ENCODE results near the gene MYL9. TPM values are rescaled to one million over a fixed set of nuclear protein-coding genes. Genes with fewer than 3 reads are reported as not detected.

The MYL9 gene
- polyA plus RNA-seq (2013, experiment 1 of 4) = 256 TPM
- polyA plus RNA-seq (2013, experiment 2 of 4) = 238 TPM
- 170 TPM for polyA plus RNA-seq (2013, experiment 3 of 4)
- polyA plus RNA-seq (2013, experiment 4 of 4) = 208 TPM

DNA sequence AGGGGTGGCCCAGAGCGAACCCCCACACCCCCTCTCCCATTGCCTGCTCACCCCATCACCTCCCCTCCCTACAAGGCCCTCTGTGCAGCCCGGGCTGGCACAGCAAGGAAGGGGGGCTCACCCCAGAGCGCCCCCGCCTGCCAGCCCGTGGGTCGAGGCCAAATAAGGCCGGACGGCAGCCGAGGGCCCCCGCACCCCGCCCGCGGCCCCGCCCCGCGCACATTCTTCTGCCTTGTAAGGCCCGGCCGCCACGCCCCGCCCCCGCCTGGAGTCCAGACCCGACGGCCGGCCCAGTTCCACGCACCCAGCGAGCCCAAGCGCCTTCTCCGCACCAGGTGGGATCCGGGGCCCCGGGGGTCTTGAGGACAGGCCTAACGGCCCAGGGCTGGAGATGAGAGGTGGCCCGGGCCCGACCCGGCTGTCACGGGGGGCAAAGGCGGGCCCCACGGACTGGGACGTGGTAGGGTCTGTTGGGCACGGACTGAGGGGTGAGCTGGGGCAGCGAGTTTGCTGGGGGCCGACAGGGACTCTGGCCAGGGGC is at the start of gene MYL9:
Gene MYL9 (plus strand): TSS at position 293 of the 541 bp plus-strand sequence. CDS start 3,366 bp downstream, outside the sequence.
- H3K4me3 ChIP-seq (ENCODE audit: insufficient read depth, low read depth, low read length) = peak within 1 kb of the TSS; percentile 76
- no peaks in the 10 kb centered on the region for H3K36me3 ChIP-seq (ENCODE audit: control insufficient read depth, insufficient read depth, low read length)
- H3K27ac ChIP-seq (ENCODE audit: insufficient read depth, low read depth, low read length, poor library complexity, severe bottlenecking) = peak within 1 kb of the TSS; percentile 8
- WGBS, 2 experiments = 2 to 3% methylated on average over 41 of the region's 41 CpGs
- H3K27me3 ChIP-seq (ENCODE audit: control insufficient read depth, insufficient read depth, low read length, poor library complexity, severe bottlenecking) = peaks cover 5% of the 10 kb centered on the region
- H3K4me1 ChIP-seq (ENCODE audit: control insufficient read depth, insufficient read depth, low read length) = peaks cover 28% of the 10 kb centered on the region
- no peaks in the 10 kb centered on the region for H3K9me3 ChIP-seq (ENCODE audit: control insufficient read depth, low read length)

GRCh38 chr20:36491901-36492617 is 49.3 kb upstream of the MYL9 start:
- H3K27me3 ChIP-seq (ENCODE audit: control insufficient read depth, insufficient read depth, low read length, poor library complexity, severe bottlenecking) = no peaks in the 10 kb centered on the region
- no peak overlapping the region for H3K27ac ChIP-seq (ENCODE audit: insufficient read depth, low read depth, low read length, poor library complexity, severe bottlenecking)
- 85 to 86% methylated on average over 8 of the region's 8 CpGs for whole genome bisulfite sequencing, 2 experiments
- no peaks in the 10 kb centered on the region for H3K9me3 ChIP-seq (ENCODE audit: control insufficient read depth, low read length)
- peaks cover 23% of the 10 kb centered on the region for H3K4me1 ChIP-seq (ENCODE audit: control insufficient read depth, insufficient read depth, low read length)
- H3K4me3 ChIP-seq (ENCODE audit: insufficient read depth, low read depth, low read length) = no peak overlapping the region
- peaks cover 4% of the 10 kb centered on the region for H3K36me3 ChIP-seq (ENCODE audit: control insufficient read depth, insufficient read depth, low read length)

DNA sequence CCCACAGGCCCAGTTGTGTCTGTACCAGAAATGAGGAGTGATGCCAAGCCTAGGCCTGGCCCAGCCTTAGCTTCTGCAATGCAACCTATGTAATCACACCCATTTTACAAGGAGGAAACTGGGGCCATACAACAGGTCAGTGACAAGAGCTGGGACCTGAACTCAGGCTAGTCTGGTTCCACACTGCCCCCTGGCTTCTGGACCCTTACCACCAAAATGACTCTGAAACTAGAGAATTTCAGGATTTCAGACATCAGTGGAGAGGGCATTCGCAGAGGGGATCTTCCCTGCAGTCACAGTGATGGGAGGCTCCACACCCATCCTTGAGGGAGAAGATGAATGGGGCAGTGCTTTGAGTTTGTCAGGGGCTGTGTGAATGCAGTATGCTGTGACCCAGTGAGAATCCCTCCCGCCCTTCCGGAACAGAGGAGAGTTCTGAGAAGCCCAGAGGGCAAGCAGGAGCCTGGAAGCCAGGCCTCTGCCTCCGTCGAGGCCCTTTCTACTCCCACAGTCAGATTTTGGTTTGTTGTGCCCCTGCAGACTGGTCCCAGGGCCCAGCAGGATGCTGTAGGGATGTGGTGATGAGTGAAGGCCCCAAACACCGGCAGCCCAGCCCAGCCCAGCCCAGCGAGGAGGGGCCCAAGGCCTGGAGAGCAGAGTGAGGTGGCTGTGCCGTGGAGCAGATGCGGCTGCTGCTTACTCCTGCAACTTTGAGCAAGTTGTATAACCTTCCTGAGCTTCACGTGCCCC is 48.1 kb upstream of the MYL9 start:
- H3K36me3 ChIP-seq (ENCODE audit: control insufficient read depth, insufficient read depth, low read length) = peaks cover 13% of the 10 kb centered on the region
- H3K9me3 ChIP-seq (ENCODE audit: control insufficient read depth, low read length) = no peaks in the 10 kb centered on the region
- H3K27me3 ChIP-seq (ENCODE audit: control insufficient read depth, insufficient read depth, low read length, poor library complexity, severe bottlenecking) = no peaks in the 10 kb centered on the region
- no peak overlapping the region for H3K27ac ChIP-seq (ENCODE audit: insufficient read depth, low read depth, low read length, poor library complexity, severe bottlenecking)
- peaks cover 32% of the 10 kb centered on the region for H3K4me1 ChIP-seq (ENCODE audit: control insufficient read depth, insufficient read depth, low read length)
- H3K4me3 ChIP-seq (ENCODE audit: insufficient read depth, low read depth, low read length) = no peak overlapping the region
- 88 to 91% methylated on average over 10 of the region's 10 CpGs for WGBS, 2 experiments

- H3K36me3 ChIP-seq (ENCODE audit: control insufficient read depth, insufficient read depth, low read length) = peaks cover 14% of the 10 kb centered on the region
- no peak overlapping the region for H3K27ac ChIP-seq (ENCODE audit: insufficient read depth, low read depth, low read length, poor library complexity, severe bottlenecking)
- 90 to 94% methylated on average over 7 of the region's 7 CpGs for WGBS, 2 experiments
- H3K4me3 ChIP-seq (ENCODE audit: insufficient read depth, low read depth, low read length) = no peak overlapping the region
- no peaks in the 10 kb centered on the region for H3K27me3 ChIP-seq (ENCODE audit: control insufficient read depth, insufficient read depth, low read length, poor library complexity, severe bottlenecking)
- peaks cover 29% of the 10 kb centered on the region for H3K4me1 ChIP-seq (ENCODE audit: control insufficient read depth, insufficient read depth, low read length)
- H3K9me3 ChIP-seq (ENCODE audit: control insufficient read depth, low read length) = no peaks in the 10 kb centered on the region
Observed at GRCh38 chr20:36493801-36494114, 47.6 kb upstream of the MYL9 start.

- no peaks in the 10 kb centered on the region for H3K27me3 ChIP-seq (ENCODE audit: control insufficient read depth, insufficient read depth, low read length, poor library complexity, severe bottlenecking)
- peaks cover 14% of the 10 kb centered on the region for H3K4me1 ChIP-seq (ENCODE audit: control insufficient read depth, insufficient read depth, low read length)
- 96 to 97% methylated on average over 33 of the region's 33 CpGs for WGBS, 2 experiments
- no peak overlapping the region for H3K27ac ChIP-seq (ENCODE audit: insufficient read depth, low read depth, low read length, poor library complexity, severe bottlenecking)
- H3K9me3 ChIP-seq (ENCODE audit: control insufficient read depth, low read length) = no peaks in the 10 kb centered on the region
- H3K36me3 ChIP-seq (ENCODE audit: control insufficient read depth, insufficient read depth, low read length) = peaks cover 39% of the 10 kb centered on the region
- no peak overlapping the region for H3K4me3 ChIP-seq (ENCODE audit: insufficient read depth, low read depth, low read length)
Observed at GRCh38 chr20:36496707-36497669, 44.3 kb upstream of the MYL9 start.

DNA sequence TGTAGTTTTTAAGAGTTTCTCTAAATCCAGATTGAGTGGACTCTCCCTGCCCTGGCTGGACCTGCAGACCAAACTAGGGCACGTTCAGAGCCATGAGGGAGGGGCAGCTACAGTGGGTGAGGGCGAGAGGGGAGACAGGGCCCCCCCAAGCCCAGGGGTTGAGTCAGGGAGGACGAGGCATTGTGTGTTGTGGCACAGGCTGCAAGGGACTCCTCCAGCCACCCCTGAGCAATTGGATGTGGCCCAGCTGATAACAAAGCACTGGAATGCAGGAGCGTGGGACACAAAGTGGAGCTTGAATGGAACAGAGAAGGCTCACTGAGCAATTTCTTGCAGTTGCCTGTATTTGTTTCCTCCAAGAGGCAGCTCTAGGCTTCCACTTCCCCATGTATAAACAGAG is 43.5 kb upstream of the MYL9 start:
- Histone ChIP-seq H3K9me3 (ENCODE audit: control insufficient read depth, low read length) (no peaks in the 10 kb centered on the region), H3K36me3 (ENCODE audit: control insufficient read depth, insufficient read depth, low read length) (peaks cover 39% of the 10 kb centered on the region), H3K4me1 (ENCODE audit: control insufficient read depth, insufficient read depth, low read length) (peaks cover 9% of the 10 kb centered on the region), H3K4me3 (ENCODE audit: insufficient read depth, low read depth, low read length) (no peak overlapping the region), H3K27me3 (ENCODE audit: control insufficient read depth, insufficient read depth, low read length, poor library complexity, severe bottlenecking) (no peaks in the 10 kb centered on the region), H3K27ac (ENCODE audit: insufficient read depth, low read depth, low read length, poor library complexity, severe bottlenecking) (peak overlapping the region; percentile 68)
- WGBS, 2 experiments = 53 to 61% methylated on average over 4 of the region's 4 CpGs

DNA sequence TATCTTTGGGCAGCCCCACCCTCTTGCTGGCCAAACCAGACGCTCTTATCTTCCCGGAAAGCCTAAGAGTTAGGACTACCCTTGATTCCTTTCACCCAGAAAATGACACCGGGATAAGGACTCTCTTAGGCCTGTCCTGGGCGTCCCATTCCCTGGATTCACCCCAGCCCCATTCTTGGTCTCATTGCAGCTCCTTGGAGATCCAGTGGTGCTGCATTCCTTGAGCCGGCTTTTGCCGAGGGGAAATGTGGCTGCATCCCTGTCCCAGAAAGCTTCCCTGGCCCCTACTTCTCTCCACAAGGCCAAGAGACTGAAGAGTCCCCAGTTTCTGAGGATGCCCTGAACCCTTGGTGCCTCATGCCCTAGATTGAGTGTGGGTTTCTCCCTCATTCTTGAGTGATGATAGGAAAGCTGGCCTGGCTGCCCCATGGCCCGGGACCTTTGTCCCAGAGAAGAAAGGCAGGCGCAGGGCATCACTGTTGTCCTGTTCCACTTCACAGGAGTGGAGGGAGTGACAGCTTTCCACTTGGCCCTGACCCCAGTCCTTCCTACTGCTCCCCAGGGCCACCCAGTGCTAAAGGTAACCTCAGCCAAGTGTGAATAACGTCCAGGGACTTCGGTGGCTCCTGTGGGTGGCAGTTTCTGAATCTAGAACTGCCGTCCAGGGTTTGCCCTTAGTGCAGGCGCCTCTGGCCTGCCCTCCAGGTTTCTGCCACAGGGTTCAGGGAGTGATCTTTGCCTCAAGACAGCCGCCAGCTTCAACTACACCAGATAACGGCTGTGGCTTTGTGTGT is 42.7 kb upstream of the MYL9 start:
- no peaks in the 10 kb centered on the region for H3K27me3 ChIP-seq (ENCODE audit: control insufficient read depth, insufficient read depth, low read length, poor library complexity, severe bottlenecking)
- H3K36me3 ChIP-seq (ENCODE audit: control insufficient read depth, insufficient read depth, low read length) = peaks cover 43% of the 10 kb centered on the region
- 95 to 96% methylated on average over 14 of the region's 14 CpGs for WGBS, 2 experiments
- peaks cover 9% of the 10 kb centered on the region for H3K4me1 ChIP-seq (ENCODE audit: control insufficient read depth, insufficient read depth, low read length)
- no peak overlapping the region for H3K4me3 ChIP-seq (ENCODE audit: insufficient read depth, low read depth, low read length)
- no peaks in the 10 kb centered on the region for H3K9me3 ChIP-seq (ENCODE audit: control insufficient read depth, low read length)
- H3K27ac ChIP-seq (ENCODE audit: insufficient read depth, low read depth, low read length, poor library complexity, severe bottlenecking) = peak overlapping the region; percentile 68

GRCh38 chr20:36499211-36499610 is 42.1 kb upstream of the MYL9 start:
- 96 to 98% methylated on average over 26 of the region's 26 CpGs for WGBS, 2 experiments
- Histone ChIP-seq H3K36me3 (ENCODE audit: control insufficient read depth, insufficient read depth, low read length) (peaks cover 47% of the 10 kb centered on the region), H3K4me3 (ENCODE audit: insufficient read depth, low read depth, low read length) (no peak overlapping the region), H3K4me1 (ENCODE audit: control insufficient read depth, insufficient read depth, low read length) (peaks cover 9% of the 10 kb centered on the region), H3K27ac (ENCODE audit: insufficient read depth, low read depth, low read length, poor library complexity, severe bottlenecking) (no peak overlapping the region), H3K9me3 (ENCODE audit: control insufficient read depth, low read length) (no peaks in the 10 kb centered on the region), H3K27me3 (ENCODE audit: control insufficient read depth, insufficient read depth, low read length, poor library complexity, severe bottlenecking) (no peaks in the 10 kb centered on the region)
